ENCODE data around the gene FGFRL1. TPM values are rescaled to one million over a fixed set of nuclear protein-coding genes. Genes with fewer than 3 reads are reported as not detected.

Gene FGFRL1
- total RNA-seq, 2 donors from 2014 or later: 61.1 to 84.0 TPM

DNA sequence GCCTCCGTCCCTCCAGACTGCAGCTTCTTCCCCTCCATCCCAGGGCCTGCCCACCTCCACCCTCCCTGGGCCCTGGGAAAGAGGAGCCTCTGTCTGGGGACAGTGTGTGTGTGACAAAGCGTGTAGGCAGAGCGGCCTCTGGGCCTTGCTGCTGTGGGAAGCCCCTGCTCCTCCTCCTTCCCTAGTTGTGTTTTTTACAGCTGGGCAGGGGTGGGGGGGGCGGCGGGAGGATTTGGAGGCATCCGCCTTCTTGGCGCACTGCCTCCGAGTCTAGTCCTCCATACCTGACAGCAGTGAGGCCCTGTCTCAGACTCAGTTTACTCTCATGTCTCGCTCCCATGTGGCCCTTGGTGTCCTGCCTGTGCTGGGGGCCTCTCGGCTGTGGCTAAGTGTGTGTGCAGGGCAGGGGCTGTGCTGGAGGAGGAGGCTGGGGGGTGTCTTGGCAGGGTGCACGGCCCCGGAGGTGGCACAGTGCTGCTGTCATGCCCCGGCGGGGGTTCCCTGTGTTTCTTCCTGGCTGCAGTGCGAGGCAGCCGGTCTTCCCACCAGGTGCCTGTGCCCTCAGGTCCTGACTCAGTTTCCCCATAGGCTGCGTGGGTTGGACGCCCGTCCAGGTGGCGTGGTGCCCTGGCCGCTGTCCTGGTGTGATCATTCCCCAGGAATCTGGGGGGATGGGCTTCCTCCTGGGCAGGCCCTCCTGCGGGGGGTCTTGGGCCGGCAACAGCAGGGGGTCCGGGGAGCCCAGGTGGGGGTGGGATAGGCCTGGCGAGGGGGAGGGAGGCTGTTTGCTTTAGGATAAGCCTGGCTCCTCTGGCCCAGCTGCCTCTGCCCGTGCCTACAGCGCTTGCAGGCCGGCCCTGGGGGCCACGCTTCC, 7.0 kb downstream of the FGFRL1 start:
- peaks cover 0 to 9% of the 10 kb centered on the region in 2 donors for H3K4me1 ChIP-seq (ENCODE audit: control insufficient read depth in 1 of 2, low read depth in 2 of 2)

GRCh38 chr4:1019320-1019719, 7.9 kb downstream of the FGFRL1 start:
- no peak for ATAC-seq (ENCODE audit: insufficient number of reproducible peaks, low FRiP score, low read depth)
- H3K4me3 ChIP-seq: no peak overlapping the region

More for the DNA sequence above, 7.0 kb downstream of the FGFRL1 start:
- Histone ChIP-seq H3K4me3 (no peak overlapping the region), H3K36me3 (peaks cover 6% of the 10 kb centered on the region), H3K9me3 (no peaks in the 10 kb centered on the region), H3K27ac (no peak overlapping the region), H3K27me3 (replicated peaks; ENCODE audit: insufficient read depth) (no peaks in the 10 kb centered on the region)
- no peak for ATAC-seq (ENCODE audit: insufficient number of reproducible peaks, low FRiP score, low read depth)
- TF ChIP-seq, protein P1, sequence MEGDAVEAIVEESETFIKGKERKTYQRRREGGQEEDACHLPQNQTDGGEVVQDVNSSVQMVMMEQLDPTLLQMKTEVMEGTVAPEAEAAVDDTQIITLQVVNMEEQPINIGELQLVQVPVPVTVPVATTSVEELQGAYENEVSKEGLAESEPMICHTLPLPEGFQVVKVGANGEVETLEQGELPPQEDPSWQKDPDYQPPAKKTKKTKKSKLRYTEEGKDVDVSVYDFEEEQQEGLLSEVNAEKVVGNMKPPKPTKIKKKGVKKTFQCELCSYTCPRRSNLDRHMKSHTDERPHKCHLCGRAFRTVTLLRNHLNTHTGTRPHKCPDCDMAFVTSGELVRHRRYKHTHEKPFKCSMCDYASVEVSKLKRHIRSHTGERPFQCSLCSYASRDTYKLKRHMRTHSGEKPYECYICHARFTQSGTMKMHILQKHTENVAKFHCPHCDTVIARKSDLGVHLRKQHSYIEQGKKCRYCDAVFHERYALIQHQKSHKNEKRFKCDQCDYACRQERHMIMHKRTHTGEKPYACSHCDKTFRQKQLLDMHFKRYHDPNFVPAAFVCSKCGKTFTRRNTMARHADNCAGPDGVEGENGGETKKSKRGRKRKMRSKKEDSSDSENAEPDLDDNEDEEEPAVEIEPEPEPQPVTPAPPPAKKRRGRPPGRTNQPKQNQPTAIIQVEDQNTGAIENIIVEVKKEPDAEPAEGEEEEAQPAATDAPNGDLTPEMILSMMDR (IDR thresholded peaks at IDR 0.05): no peak
- DNase-seq (ENCODE audit: low spot score): no peak

GRCh38 chr4:1019729-1020470, 8.5 kb downstream of the FGFRL1 start:
- Histone ChIP-seq H3K36me3 (peaks cover 11% of the 10 kb centered on the region), H3K9me3 (no peaks in the 10 kb centered on the region), H3K4me3 (no peak overlapping the region), H3K27ac (no peak overlapping the region), H3K4me1 (ENCODE audit: control insufficient read depth in 1 of 2, low read depth in 2 of 2) (peaks cover 0 to 4% of the 10 kb centered on the region in 2 donors), H3K27me3 (replicated peaks; ENCODE audit: insufficient read depth) (no peaks in the 10 kb centered on the region)
- TF ChIP-seq, protein P1 (IDR thresholded peaks at IDR 0.05): no peak
- no peak for ATAC-seq (ENCODE audit: insufficient number of reproducible peaks, low FRiP score, low read depth)
- DNase-seq (ENCODE audit: low spot score): no peak

More at GRCh38 chr4:1019320-1019719, 7.9 kb downstream of the FGFRL1 start:
- TF ChIP-seq, protein P1 (IDR thresholded peaks at IDR 0.05): no peak
- Histone ChIP-seq H3K27ac (no peak overlapping the region), H3K27me3 (replicated peaks; ENCODE audit: insufficient read depth) (no peaks in the 10 kb centered on the region), H3K9me3 (no peaks in the 10 kb centered on the region), H3K36me3 (peaks cover 6% of the 10 kb centered on the region), H3K4me1 (ENCODE audit: control insufficient read depth in 1 of 2, low read depth in 2 of 2) (peaks cover 0 to 4% of the 10 kb centered on the region in 2 donors)
- DNase-seq (ENCODE audit: low spot score): no peak

GRCh38 chr4:1021386-1022050, 10.1 kb downstream of the FGFRL1 start:
- TF ChIP-seq, protein P1 (IDR thresholded peaks at IDR 0.05): no peak
- Histone ChIP-seq H3K27ac (no peak overlapping the region), H3K4me3 (no peak overlapping the region), H3K9me3 (no peaks in the 10 kb centered on the region), H3K27me3 (replicated peaks; ENCODE audit: insufficient read depth) (no peaks in the 10 kb centered on the region), H3K4me1 (ENCODE audit: control insufficient read depth in 1 of 2, low read depth in 2 of 2) (peaks cover 0 to 4% of the 10 kb centered on the region in 2 donors), H3K36me3 (peaks cover 18% of the 10 kb centered on the region)
- DNase-seq (ENCODE audit: low spot score) (no peak), ATAC-seq (ENCODE audit: insufficient number of reproducible peaks, low FRiP score, low read depth) (no peak)

Data from thoracic aorta (tissue), 2 donors.